GM19395 (cell line): Measurements from ENCODE around the gene RAB5A.
"Not testable (repeated sequence)": the region's sequence is repeated elsewhere in the genome, so short reads cannot be mapped to it uniquely, and the experiment has no call there.

Source experiments
- ATAC-seq: cut with Tn5 transposase; IDR thresholded peaks from one replicate; pipeline ENCODE4 v1.9.1; 2021; ENCODE audit warnings: mild to moderate bottlenecking, moderate library complexity; ENCODE audit not compliant: unreplicated experiment

Gene RAB5A, protein sequence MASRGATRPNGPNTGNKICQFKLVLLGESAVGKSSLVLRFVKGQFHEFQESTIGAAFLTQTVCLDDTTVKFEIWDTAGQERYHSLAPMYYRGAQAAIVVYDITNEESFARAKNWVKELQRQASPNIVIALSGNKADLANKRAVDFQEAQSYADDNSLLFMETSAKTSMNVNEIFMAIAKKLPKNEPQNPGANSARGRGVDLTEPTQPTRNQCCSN

DNA sequence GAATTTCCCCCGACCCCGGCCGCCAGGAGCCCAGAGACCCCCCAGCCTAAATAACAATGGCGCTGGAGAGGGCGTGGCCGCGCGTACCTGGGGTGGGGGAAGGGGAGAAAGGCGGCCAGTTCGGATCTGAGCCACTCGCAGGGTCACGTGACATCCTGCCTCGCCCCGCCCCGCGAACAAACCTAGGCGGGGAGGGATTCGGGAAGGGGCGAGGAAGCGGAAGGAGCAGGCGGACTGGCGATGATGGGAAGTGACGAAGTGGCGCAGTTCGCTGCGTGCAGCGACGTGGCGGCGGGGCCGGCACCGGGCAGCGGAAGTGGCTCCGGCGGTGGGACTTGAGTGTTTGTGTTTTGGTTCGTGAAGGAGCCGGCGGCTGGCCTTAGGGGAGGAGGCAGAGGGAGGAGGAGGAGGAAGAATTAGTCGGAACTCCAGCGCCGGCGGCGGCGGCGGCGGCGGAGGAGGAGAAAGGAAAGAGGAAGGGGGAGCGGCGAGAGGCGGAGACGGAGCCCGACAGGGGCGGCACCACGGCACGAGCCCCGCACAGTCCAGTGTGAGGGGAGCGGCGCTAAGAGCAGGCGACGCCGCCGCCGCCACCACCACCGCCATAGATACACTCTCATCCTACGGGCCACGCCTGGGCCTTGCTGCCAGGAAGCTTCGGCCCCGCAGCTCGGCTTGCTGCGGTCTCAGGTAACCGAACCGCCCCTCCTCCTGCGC lies at the start of gene RAB5A:
Gene RAB5A, plus strand, starts transcription at position 266 of the 717 bp plus-strand sequence. CDS start 3,802 bp downstream, outside the sequence.
- ATAC-seq, result peak; percentile 95

DNA sequence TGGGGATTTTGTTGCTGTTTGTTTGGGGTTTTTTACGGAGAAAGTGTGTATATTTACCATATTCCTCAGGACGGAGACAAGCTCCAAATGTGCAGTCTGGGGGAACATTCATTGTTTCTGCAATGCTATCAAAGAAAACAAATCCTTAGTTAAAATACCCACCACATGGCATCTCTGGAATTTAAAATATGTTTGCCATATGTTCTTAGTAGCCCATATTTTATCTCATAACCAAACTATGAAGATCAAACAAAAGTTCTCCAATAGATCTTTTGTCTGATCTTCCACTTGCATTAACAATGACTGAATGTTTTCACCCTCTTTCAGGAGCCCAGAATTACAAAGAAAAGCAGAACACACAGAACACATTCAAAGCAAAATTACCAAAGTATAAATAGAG lies 48.2 kb upstream of the RAB5A start:
- ATAC-seq, result no peak

DNA sequence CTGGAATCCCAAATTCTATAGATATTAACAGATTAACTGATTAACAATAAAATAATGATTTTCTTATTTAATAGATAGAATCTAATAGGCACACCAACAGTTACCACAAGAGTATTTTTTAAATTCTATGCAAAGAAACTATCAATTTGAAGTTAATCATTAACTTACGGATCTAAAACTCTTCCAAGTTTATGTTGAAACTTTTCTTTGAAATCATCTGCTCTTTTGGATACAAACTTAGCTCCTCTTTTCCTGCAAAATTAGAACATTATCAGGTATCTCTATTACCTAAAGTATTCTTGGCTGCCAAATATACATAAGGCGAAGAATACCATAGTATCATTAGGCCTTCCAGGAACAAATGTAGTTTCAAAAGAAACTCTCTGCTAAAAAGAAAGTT lies 47.6 kb upstream of the RAB5A start:
- ATAC-seq, result no peak

DNA sequence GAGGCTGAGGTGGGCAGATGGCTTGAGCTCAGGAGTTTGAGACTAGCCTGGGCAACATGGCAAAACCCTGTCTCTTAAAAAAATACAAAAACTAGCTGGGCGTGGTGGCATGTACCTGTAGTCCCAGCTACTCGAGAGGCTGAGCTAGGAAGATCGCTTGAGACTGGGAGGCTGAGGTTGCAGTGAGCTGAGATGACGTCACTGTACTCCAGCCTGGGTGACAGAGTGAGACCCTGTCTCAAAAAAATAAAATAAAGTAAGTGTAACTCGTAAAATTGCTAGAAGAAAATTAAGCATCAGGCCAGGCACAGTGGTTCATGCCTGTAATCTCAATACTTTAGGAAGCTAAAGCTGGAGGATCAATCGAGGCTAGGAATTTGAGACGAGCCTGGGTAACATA lies 47.1 kb upstream of the RAB5A start:
- not testable (repeated sequence) for ATAC-seq

DNA sequence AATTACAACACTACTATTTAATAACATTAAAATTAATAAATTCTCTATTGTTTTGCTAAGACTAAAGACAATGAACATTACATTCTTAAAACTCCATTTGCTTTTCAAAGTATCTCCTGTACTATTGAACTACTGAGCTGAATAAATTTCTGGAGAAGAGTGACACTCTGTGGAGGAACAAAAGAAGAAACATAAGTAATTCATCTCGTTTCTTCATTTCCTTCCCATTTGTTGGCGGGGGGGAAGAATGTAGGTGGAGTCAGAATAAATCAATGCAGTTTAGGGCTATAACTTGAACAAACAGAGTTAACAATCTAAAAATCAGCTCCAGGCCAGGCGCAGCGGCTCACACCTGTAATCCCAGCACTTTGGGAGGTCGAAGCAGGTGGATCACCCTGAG lies 45.6 kb upstream of the RAB5A start:
- no peak for ATAC-seq

DNA sequence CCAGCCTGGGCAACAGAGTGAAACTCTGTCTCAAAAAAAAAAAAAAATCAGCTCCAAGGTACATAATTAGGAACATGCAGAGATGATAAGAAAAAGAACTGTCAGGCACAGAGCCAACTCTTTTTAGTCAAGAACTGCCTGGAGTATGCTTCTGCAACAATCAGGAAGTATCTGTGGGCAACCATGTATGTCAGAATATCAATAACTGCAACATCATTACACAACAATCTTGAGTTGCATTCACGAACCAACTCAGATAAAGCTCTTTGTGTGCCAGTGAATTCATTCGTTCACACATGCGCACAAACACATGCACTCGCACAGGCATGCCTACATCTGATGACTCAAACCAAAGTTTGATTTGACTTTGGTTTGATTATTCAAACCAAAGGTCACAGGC lies 45.0 kb upstream of the RAB5A start:
- ATAC-seq, result no peak

DNA sequence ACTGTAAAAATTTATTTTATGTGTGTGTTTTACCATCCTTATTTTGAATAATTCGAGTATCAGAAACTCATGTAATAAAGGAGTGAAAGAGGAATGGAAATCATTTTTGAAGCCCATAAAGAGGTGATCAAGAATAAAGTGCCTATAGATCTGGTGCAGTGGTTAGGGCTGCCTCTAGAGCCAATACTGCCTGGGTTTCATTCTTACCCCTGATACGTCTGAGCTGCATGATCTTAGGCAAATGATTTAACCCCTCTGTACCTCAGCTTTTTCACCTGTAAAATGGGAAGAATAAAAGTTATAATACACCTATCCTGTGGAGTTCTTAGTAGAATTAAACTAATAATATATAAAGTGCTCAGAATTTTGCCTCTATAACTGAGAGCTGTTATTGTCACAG lies 43.2 kb upstream of the RAB5A start:
- ATAC-seq, result no peak

DNA sequence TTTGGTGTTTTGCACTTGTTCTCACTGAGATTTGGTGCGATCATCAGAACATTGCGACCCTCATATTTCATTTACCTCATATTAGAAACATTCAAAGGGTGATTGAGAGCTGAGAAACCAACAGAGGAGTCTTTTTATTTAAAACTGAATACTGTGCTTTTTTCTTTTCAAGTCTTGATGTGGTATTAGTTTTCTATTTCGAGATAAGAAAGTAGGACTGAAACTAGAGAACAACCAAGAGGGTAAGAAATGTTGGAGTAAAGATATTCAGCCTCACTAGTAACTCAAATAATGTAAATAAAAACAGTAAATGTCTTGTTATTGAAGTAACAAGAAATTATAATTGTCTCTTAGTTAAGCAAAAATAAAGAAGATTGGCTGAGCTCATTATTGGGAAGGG lies 39.4 kb upstream of the RAB5A start:
- ATAC-seq, result no peak

DNA sequence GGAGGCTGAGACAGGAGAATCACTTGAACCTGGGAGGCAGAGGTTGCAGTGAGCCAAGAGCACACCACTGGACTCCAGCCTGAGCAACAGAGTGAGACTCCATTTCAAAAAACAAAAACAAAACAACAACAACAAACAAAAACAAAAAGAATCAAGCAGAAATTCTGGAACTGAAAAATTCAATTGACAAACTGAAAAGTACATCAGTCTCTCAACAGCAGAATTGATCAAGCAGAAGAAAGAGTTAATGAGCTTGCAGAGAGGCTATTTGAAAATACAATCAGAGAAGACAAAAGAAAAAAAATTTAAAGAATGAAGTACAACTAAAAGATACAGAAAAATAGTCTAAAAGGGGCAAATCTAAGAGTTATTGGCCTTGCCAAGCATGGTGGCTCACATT lies 35.4 kb upstream of the RAB5A start:
- no peak for ATAC-seq

DNA sequence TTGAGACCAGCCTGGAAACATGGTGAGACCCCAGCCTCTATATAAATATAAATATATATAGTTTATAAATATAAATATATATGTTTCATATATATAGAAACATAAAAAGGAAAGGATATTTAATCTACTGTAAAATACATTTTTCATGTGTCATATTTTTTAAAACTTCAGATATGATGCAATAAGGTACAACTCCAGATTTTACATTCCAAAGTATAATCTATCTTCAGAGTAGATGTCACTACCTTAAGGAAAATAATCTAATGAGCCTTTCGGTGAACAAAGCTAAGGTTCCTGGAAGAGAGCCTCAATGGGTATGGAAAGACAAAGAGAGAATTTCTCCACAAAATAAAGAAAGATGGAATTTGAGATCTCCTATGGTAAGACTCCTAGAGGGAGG lies 29.7 kb upstream of the RAB5A start:
- no peak for ATAC-seq

DNA sequence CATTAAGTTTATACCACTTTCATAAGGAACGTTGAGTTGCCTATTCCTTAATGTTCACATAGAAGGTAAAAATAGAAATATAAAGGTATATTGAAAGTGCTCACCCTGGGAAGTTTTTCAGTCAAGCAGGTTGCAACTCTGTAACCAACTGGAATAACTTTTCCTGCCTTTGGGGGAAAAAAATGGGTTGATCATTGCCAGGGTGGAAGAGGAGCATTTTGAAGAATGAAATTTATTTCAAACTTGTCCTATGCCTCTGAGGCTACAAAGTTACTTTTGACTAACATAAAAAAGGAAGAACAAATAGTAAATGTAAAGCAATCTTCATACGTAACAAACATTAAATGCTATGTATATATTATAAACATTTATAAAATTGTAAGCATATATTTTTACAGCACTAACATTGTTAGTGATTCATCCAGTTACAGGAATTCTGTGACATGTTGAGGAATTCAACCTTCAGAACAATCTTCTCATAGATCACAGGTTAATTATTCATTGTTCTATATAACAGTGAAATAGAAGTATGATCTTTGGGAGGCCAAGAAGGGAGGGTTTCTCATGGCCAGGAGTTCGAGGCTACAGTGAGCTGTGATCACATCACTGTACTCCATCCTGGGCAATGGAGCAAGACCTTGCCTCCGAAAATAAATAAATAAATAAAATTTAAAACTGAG lies 26.4 kb upstream of the RAB5A start:
- ATAC-seq, result no peak

DNA sequence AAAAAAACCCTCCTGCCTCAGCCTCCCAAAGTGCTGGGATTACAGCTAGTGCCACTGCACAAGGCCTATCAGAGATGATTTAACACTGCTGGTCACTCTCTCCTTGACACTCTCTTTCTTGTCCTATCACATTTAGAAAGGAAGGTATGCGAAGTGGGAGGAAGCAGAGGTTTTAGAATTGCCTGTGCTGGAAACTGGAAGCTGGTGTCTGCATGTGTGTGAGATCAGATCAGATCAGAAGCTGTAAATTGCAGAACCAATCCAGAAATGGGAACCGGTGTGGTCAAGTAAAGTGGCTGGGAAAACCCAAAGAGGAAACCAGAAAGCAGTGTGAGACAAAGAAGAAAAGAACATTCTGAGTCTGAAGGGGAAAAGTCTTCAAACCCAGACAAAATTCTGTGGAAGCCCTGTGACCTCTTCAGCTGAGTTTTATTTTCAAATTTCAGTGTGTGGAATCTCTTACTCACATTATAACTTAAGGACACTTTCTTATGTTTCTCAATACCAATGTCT lies 15.7 kb upstream of the RAB5A start:
- ATAC-seq, result peak; percentile 82

DNA sequence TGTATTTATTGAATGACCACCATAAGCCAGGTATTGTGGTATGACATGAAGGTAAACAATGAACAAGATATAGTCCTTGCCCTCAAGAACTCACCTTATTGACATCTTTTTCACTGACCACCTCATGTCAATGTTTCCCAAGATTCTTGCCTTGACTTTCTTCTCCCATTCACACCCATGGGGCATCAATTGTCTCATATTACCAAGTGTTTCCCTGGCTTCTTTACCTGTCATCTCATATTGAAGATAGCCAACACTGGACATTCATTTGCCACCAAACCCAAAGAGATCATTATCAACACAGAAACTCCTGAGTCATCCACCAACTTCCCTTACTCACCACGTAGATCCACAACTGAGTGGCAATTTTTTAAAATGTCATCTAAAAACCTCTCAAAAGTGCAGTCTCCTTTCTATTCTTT lies 15.1 kb upstream of the RAB5A start:
- peak; percentile 55 for ATAC-seq

DNA sequence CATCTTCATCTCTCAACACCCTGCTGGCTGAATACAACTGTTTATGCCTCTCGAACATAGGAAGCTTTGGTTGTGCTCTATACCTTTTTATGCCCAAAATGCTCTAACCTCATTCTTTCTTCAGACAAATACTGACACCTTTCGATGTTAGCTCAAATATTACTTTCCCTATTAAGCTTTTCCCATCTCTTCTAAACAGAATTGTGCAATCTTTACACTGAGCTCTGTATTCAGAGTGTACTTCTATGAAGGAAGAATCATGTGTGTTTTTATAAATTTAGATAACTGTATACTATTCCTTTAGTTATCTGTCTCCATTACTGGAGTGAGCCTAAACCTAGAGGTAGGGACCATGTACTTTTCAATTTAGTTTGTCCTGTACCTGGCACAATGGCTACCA lies 14.5 kb upstream of the RAB5A start:
- no peak for ATAC-seq

DNA sequence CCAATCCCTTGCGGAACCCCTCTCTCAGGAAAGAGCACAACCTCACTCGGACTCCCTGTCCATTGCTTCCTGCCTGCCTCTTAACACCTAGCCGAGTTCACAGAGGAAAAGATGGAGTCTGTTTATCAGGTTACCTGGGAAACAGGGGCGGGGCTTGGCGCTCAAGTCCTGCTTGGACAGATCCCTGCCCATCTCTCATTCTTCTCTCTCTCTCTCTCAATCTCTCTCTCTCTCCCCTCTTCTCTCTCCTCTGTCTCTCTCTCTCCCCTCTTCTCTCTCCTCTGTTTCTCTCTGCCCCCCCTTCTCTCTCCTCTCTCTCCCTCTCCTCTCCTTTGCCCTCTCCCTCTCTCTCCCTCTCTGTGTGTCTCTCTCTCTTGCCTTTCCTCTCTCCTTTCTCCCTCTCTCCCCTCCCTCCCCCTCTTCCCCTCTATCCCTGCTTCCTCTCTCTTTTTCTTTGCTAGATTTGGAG lies 12.8 kb upstream of the RAB5A start, which contains the start of gene EFHB:
Gene EFHB, minus strand, starts transcription at position 120 of the 469 bp plus-strand sequence. CDS start 199 bp downstream, outside the sequence.
- ATAC-seq, result no peak

DNA sequence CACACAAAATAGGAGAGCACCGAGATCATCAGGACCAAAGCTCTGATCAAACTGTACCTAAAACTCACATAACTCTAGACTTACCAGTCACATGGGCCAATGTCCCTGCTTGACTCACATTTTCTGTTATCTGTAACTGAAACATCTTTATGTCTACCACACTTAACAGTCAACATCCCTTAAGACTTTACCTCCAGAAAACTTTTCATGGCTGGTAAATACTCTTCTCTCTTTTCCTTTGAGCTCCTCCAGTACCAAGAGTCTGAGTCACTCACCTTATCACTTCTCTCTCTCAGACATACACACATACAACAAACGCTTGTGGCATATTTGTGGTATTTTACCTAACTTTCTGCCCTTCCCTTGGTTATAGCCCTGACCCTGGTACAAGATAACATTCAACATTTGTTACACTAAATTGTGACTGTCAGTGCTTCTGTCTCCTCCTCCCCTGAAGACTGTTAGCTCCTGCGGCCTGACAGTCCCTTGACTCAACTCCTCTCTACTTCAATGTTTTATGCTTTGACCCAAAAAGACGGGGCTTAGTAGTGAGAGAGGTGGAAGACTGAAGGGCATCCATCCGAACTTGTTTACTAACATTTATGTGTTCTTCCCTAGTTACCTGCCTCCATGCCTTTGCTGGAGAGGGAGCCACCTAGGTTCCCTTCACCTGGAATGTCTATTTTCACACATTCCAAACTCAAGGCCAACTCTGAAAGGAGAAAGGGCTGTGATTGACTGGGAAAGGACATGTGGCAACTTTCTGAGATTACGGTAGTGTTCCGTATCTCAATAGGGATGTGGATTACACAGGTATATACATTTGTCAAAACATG lies 9.2 kb upstream of the RAB5A start:
- ATAC-seq, result no peak

DNA sequence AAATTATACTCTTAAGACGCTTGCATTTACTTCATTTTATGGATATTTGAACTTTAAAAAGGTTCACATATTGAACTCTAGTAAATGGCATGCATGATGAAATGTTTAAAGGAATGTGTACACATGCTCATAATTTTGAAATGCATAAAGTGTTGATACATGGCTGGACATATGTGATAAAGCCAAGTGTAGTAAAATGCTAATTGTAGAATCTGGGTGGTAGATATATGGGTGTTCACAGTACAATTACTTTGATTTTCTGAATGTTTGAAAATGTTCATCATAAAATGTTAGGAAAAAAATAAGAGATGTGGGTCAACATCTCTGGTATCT lies 8.6 kb upstream of the RAB5A start:
- ATAC-seq, result no peak

DNA sequence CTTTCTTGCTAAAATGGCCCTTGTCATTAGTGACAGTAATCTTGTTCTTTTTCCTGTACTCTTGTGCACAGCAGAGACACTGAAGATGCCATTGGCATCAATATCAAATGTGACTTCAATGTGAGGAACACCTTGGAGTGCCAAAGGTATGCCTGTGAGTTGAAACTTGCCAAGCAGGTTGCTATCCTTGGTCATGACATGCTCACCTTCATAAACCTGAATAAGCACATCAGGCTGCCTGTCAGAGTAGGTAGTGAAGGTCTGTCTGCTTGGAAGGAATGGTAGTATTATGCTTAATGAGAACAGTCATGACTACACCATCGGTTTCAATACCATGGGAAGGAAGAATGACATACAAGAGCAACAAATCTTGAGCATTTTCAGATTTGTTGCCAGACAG lies 6.3 kb upstream of the RAB5A start:
- no peak for ATAC-seq

DNA sequence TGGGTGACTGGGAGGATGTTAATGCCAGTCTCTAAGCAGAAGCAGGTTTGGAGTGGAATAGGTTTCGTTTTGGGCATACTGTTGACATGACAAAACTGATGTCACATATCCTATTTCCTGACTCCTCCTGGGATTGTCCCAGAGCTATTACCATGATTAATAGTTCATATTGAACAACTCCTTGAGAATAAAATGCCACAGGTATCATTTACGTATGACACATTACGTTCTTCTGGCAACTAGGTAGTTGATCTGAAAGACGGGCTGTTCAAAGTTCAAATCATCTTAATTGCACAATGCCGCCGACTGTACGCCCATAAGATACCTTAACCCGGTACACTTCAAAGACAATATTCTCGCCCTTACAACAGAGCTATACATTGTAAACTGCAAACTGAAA lies 1.4 kb upstream of the RAB5A start:
- no peak for ATAC-seq

DNA sequence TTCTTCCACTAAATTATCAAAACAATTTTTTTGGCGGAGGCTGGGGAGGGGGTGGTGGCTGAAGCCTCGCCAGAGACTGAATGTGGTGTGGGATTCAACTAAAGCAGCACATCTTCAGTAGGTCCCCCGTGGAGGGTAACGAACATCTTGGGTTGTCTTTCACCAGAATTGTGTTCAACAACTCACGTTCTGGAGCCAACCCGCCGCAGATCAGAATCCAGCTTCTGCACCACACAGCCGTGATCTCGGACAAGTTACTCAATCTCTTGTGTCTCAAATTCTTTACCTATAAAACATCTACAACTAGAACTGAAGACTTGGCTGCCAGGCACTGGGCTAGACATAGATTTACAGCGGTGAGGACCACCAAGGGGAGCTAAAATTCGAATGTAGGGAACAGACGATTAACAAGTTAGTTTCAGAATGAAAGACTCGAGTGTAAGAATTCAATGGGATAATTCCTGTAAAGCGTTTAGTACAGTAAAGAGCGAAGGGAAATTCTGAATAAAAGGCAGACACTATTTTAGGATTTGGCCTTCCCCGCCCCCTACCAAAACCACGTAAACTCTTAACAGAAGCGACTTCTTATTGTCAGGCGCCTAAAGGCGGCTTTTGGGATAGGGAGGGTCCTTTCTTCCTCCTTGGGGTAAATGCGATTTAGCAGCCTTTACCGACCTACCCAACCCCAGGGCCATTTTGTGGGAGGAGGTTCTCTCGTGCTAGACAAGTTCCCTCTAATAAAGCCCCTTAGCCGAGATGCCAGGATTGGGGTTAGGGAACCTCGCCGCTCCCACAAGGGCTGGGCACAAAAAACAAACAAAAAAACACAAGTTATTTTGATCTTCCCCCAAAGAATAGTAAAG lies 697 bp upstream of the RAB5A start:
- ATAC-seq, result peak; percentile 17
